Measurements from ENCODE around the gene TRIM13.
"Not testable (repeated sequence)": the region's sequence is repeated elsewhere in the genome, so short reads cannot be mapped to it uniquely, and the experiment has no call there.

TRIM13 gene

GRCh38 chr13:50025436-50025835 is 28.6 kb downstream of the TRIM13 start:
- Histone ChIP-seq H3K27ac (ENCODE audit: low read depth, low read length) (no peak overlapping the region), H3K9ac (ENCODE audit: low read depth, low read length) (no peak overlapping the region), H3K36me3 (ENCODE audit: control insufficient read depth, insufficient read depth, low read length) (peaks cover 2% of the 10 kb centered on the region; the same call in 1 of the 2 replicates), H3K4me3 (ENCODE audit: low read depth, low read length) (no peak overlapping the region), H3K4me1 (ENCODE audit: control insufficient read depth, insufficient read depth, low read length) (no peaks in the 10 kb centered on the region), H3K27me3 (ENCODE audit: control insufficient read depth, insufficient read depth, low read length) (no peaks in the 10 kb centered on the region), H3K9me3 (ENCODE audit: control insufficient read depth, insufficient read depth, low read length) (no peaks in the 10 kb centered on the region)

DNA sequence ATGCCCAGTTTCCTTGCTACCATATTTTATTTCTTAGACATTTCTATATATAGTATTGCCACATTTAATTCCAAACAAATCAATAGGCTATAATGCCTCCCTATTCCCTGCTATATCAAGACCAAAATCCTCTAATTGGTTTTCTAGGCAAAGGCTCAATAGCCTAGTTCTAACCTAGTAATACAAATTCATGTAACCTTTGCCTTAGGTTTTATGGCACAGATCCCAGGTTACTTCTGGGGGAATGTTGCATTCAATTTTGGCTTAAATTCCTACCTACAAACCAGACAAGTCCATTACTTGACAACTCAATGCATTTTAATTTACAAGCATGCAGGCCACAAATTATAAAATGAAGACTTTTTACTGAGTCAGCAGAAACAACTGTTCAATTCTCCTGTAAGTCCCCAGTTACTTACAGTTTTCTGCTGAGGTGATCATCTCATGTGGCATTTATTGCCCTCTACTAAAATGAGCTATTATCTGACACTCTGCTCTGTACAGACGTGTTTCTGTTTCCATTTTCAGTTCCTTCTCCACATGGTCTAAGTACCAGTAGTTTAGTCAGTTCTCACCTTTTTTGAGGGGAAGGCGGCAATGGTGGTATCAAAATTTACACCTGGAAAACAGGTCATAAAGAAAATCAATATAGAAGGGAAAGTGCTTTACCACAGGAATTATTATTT is 30.1 kb downstream of the TRIM13 start:
- Histone ChIP-seq H3K36me3 (ENCODE audit: control insufficient read depth, insufficient read depth, low read length) (no peaks in the 10 kb centered on the region), H3K27me3 (ENCODE audit: control insufficient read depth, insufficient read depth, low read length) (no peaks in the 10 kb centered on the region), H3K27ac (ENCODE audit: low read depth, low read length) (no peak overlapping the region), H3K4me3 (ENCODE audit: low read depth, low read length) (no peak overlapping the region), H3K9me3 (ENCODE audit: control insufficient read depth, insufficient read depth, low read length) (no peaks in the 10 kb centered on the region), H3K4me1 (ENCODE audit: control insufficient read depth, insufficient read depth, low read length) (no peaks in the 10 kb centered on the region), H3K9ac (ENCODE audit: low read depth, low read length) (no peak overlapping the region)

- H3K27ac ChIP-seq (ENCODE audit: low read depth, low read length), result no peak overlapping the region
- H3K36me3 ChIP-seq (ENCODE audit: control insufficient read depth, insufficient read depth, low read length), result no peaks in the 10 kb centered on the region
- no peak overlapping the region for H3K9ac ChIP-seq (ENCODE audit: low read depth, low read length)
- H3K9me3 ChIP-seq (ENCODE audit: control insufficient read depth, insufficient read depth, low read length), result no peaks in the 10 kb centered on the region
- H3K4me1 ChIP-seq (ENCODE audit: control insufficient read depth, insufficient read depth, low read length), result no peaks in the 10 kb centered on the region
- H3K27me3 ChIP-seq (ENCODE audit: control insufficient read depth, insufficient read depth, low read length), result no peaks in the 10 kb centered on the region
- no peak overlapping the region for H3K4me3 ChIP-seq (ENCODE audit: low read depth, low read length)
Measured at GRCh38 chr13:50030315-50030714, 33.5 kb downstream of the TRIM13 start.

- H3K4me3 ChIP-seq (ENCODE audit: low read depth, low read length), result no peak overlapping the region
- no peaks in the 10 kb centered on the region for H3K36me3 ChIP-seq (ENCODE audit: control insufficient read depth, insufficient read depth, low read length)
- H3K27me3 ChIP-seq (ENCODE audit: control insufficient read depth, insufficient read depth, low read length), result no peaks in the 10 kb centered on the region
- H3K27ac ChIP-seq (ENCODE audit: low read depth, low read length), result no peak overlapping the region
- no peaks in the 10 kb centered on the region for H3K4me1 ChIP-seq (ENCODE audit: control insufficient read depth, insufficient read depth, low read length)
- H3K9me3 ChIP-seq (ENCODE audit: control insufficient read depth, insufficient read depth, low read length), result no peaks in the 10 kb centered on the region
- H3K9ac ChIP-seq (ENCODE audit: low read depth, low read length), result no peak overlapping the region
Measured at GRCh38 chr13:50033725-50034124, 36.9 kb downstream of the TRIM13 start.

DNA sequence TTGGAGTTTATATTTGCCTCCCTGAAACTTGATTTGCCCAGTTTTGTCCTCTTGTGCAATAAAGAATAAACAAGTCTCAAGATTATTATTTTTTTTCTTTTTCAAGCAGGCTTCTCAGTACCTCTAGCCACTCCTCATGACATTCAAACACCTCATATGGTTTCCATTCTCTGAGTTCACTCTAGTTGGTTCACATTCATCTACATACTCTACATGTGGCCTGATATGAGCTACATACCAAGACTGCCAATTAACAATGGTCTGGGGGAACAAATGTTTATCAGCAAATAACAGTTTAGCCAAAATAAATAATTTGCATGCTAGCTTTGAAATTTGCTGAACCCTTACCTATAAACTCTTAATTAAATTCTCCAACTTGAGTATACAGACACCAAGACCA is 40.9 kb downstream of the TRIM13 start:
- no peak overlapping the region for H3K4me3 ChIP-seq (ENCODE audit: low read depth, low read length)
- no peak overlapping the region for H3K27ac ChIP-seq (ENCODE audit: low read depth, low read length)
- no peaks in the 10 kb centered on the region for H3K9me3 ChIP-seq (ENCODE audit: control insufficient read depth, insufficient read depth, low read length)
- no peaks in the 10 kb centered on the region for H3K36me3 ChIP-seq (ENCODE audit: control insufficient read depth, insufficient read depth, low read length)
- H3K4me1 ChIP-seq (ENCODE audit: control insufficient read depth, insufficient read depth, low read length), result no peaks in the 10 kb centered on the region
- no peaks in the 10 kb centered on the region for H3K27me3 ChIP-seq (ENCODE audit: control insufficient read depth, insufficient read depth, low read length)
- H3K9ac ChIP-seq (ENCODE audit: low read depth, low read length), result no peak overlapping the region

DNA sequence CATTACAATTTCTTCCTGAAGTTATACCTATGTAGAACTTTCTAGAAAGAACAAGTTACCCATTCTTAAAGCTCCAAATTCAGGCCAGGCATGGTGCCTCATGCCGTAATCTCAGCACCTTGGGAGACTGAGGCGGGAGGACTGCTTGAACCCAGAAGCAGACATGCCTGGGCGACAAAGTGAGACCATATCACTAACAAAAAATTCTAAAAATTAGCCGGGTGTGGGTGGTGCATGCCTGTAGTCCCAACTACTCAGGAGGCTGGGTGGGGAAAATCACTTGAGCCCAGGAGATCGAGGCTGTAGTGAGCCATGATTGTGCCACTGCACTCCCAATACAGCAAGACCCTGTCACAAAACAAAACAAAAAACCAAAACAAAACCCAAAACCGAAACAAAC is 41.4 kb downstream of the TRIM13 start:
- Histone ChIP-seq H3K27ac (ENCODE audit: low read depth, low read length) (no peak overlapping the region), H3K9me3 (ENCODE audit: control insufficient read depth, insufficient read depth, low read length) (no peaks in the 10 kb centered on the region)

DNA sequence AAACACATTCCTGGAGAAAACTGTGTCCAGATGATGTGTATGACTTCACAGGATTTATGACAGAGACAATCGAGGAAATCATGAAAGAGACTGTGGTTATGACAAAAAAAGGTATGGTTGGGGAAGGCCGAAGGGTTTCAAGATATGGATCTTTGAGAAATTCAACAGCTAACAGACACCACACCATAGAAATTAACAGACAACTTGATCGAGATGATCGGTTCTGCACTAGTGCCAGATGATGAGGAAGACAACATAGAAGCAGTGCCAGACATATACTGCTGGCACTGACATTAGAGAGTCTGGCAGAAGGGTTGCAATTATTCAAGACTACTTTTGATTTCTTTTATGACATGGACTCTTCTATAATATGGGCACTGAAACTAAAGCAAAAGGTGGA is 55.6 kb downstream of the TRIM13 start:
- Histone ChIP-seq H3K27ac (ENCODE audit: low read depth, low read length) (no peak overlapping the region), H3K36me3 (ENCODE audit: control insufficient read depth, insufficient read depth, low read length) (peaks cover under 1% of the 10 kb centered on the region; the same call in 1 of the 2 replicates), H3K9ac (ENCODE audit: low read depth, low read length) (no peak overlapping the region)

More for the DNA sequence above, 41.4 kb downstream of the TRIM13 start:
- Histone ChIP-seq H3K36me3 (ENCODE audit: control insufficient read depth, insufficient read depth, low read length) (no peaks in the 10 kb centered on the region), H3K27me3 (ENCODE audit: control insufficient read depth, insufficient read depth, low read length) (no peaks in the 10 kb centered on the region), H3K4me3 (ENCODE audit: low read depth, low read length) (no peak overlapping the region), H3K4me1 (ENCODE audit: control insufficient read depth, insufficient read depth, low read length) (no peaks in the 10 kb centered on the region), H3K9ac (ENCODE audit: low read depth, low read length) (no peak overlapping the region)

GRCh38 chr13:50053844-50054243 is 57.0 kb downstream of the TRIM13 start:
- H3K27ac ChIP-seq (ENCODE audit: low read depth, low read length), result no peak overlapping the region
- no peak overlapping the region for H3K9ac ChIP-seq (ENCODE audit: low read depth, low read length)
- H3K4me1 ChIP-seq (ENCODE audit: control insufficient read depth, insufficient read depth, low read length), result no peaks in the 10 kb centered on the region
- H3K27me3 ChIP-seq (ENCODE audit: control insufficient read depth, insufficient read depth, low read length), result no peaks in the 10 kb centered on the region
- H3K4me3 ChIP-seq (ENCODE audit: low read depth, low read length), result no peak overlapping the region
- H3K36me3 ChIP-seq (ENCODE audit: control insufficient read depth, insufficient read depth, low read length), result peaks cover 3% of the 10 kb centered on the region; the same call in 1 of the 2 replicates
- H3K9me3 ChIP-seq (ENCODE audit: control insufficient read depth, insufficient read depth, low read length), result no peaks in the 10 kb centered on the region

More for the DNA sequence above, 55.6 kb downstream of the TRIM13 start:
- H3K4me1 ChIP-seq (ENCODE audit: control insufficient read depth, insufficient read depth, low read length), result no peaks in the 10 kb centered on the region
- H3K9me3 ChIP-seq (ENCODE audit: control insufficient read depth, insufficient read depth, low read length), result no peaks in the 10 kb centered on the region
- H3K4me3 ChIP-seq (ENCODE audit: low read depth, low read length), result no peak overlapping the region
- no peaks in the 10 kb centered on the region for H3K27me3 ChIP-seq (ENCODE audit: control insufficient read depth, insufficient read depth, low read length)

- Histone ChIP-seq H3K4me3 (ENCODE audit: low read depth, low read length) (no peak overlapping the region), H3K9me3 (ENCODE audit: control insufficient read depth, insufficient read depth, low read length) (no peaks in the 10 kb centered on the region), H3K9ac (ENCODE audit: low read depth, low read length) (no peak overlapping the region), H3K4me1 (ENCODE audit: control insufficient read depth, insufficient read depth, low read length) (no peaks in the 10 kb centered on the region), H3K27ac (ENCODE audit: low read depth, low read length) (no peak overlapping the region), H3K36me3 (ENCODE audit: control insufficient read depth, insufficient read depth, low read length) (0 out of 2 replicates have a peak, but pooled peaks cover 3% of the 10 kb centered on the region), H3K27me3 (ENCODE audit: control insufficient read depth, insufficient read depth, low read length) (no peaks in the 10 kb centered on the region)
Measured at GRCh38 chr13:50055454-50055853, 58.6 kb downstream of the TRIM13 start.

- no peak overlapping the region for H3K4me3 ChIP-seq (ENCODE audit: low read depth, low read length)
- peaks cover 5% of the 10 kb centered on the region; the same call in 1 of the 2 replicates for H3K36me3 ChIP-seq (ENCODE audit: control insufficient read depth, insufficient read depth, low read length)
- no peaks in the 10 kb centered on the region for H3K4me1 ChIP-seq (ENCODE audit: control insufficient read depth, insufficient read depth, low read length)
Measured at GRCh38 chr13:50060718-50061117, 63.9 kb downstream of the TRIM13 start.

DNA sequence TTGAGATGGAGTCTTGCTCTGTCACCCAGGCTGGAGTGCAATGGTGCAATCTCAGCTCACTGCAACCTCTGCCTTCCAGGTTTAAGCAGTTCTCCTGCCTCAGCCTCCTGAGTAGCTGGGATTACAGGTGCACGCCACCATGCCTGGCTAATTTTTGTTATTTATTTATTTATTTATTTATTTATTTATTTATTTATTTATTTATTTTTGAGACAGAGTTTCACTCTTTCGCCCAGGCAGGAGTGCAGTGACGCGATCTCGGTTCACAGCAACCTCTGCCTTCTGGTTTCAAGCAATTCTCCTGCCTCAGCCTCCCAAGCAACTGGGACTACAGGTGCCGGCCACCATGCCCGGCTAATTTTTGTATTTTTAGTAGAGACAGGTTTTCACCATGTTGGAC is 65.5 kb downstream of the TRIM13 start:
- H3K4me3 ChIP-seq (ENCODE audit: low read depth, low read length); H3K27ac ChIP-seq (ENCODE audit: low read depth, low read length); H3K27me3 ChIP-seq (ENCODE audit: control insufficient read depth, insufficient read depth, low read length); H3K9ac ChIP-seq (ENCODE audit: low read depth, low read length); H3K9me3 ChIP-seq (ENCODE audit: control insufficient read depth, insufficient read depth, low read length); H3K4me1 ChIP-seq (ENCODE audit: control insufficient read depth, insufficient read depth, low read length): not testable (repeated sequence)
- peaks cover 18% of the 10 kb centered on the region for H3K36me3 ChIP-seq (ENCODE audit: control insufficient read depth, insufficient read depth, low read length)

More at GRCh38 chr13:50060718-50061117, 63.9 kb downstream of the TRIM13 start:
- no peak overlapping the region for H3K27ac ChIP-seq (ENCODE audit: low read depth, low read length)
- no peaks in the 10 kb centered on the region for H3K27me3 ChIP-seq (ENCODE audit: control insufficient read depth, insufficient read depth, low read length)
- H3K9ac ChIP-seq (ENCODE audit: low read depth, low read length), result no peak overlapping the region
- H3K9me3 ChIP-seq (ENCODE audit: control insufficient read depth, insufficient read depth, low read length), result no peaks in the 10 kb centered on the region

Data from HUES48 (cell line).